HG02884 (cell line): ENCODE results near the gene AKAP12.
"Not testable (repeated sequence)": the region's sequence is repeated elsewhere in the genome, so short reads cannot be mapped to it uniquely, and the experiment has no call there.

Source experiments
- ATAC-seq: cut with Tn5 transposase; IDR thresholded peaks from one replicate; pipeline ENCODE4 v1.9.1; 2021; ENCODE audit warnings: mild to moderate bottlenecking, moderate library complexity; ENCODE audit not compliant: unreplicated experiment

The AKAP12 gene

DNA sequence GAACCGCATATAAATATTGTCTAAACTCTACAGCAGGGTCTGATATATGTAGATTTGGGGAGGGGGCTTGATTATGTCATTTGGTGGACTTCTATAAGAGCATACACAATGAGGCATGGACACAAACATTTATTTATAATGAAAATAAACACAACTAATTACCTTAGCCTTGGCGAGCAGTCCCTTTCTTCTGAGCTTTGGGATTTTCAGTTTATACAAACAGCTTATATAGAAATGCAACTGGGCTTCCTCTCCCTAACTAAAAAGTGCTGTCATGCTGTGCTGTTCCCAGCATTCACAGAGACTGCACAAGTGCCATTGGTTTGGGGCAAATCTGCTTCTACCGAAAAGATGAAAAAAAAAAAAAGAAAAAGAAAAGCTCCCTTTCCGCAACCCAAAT, 69.9 kb downstream of the AKAP12 start:
- no peak for ATAC-seq

- ATAC-seq, result no peak
Measured at GRCh38 chr6:151310279-151310678, 70.5 kb downstream of the AKAP12 start.

- ATAC-seq, result no peak
Measured at GRCh38 chr6:151310852-151311767, 71.3 kb downstream of the AKAP12 start.

DNA sequence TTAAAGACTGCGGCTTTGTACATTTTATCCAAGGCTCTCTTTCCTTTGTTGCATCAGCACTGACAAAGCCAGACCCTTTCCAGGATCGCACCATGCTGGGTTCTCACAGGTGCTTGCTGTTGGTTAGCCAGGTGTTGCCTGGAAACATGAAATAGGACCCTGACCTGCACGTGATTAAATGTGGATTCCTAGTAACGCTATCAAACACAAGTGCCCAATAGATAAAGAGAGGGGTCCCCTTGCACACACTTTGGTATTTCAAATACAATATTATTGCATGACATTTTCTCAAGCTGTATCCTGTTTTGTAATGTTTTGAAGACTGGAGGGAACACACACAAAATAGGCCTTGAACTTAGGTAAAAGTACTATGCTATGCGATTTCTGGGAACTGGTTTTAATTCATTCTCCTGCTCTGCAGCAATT, 73.3 kb downstream of the AKAP12 start:
- no peak for ATAC-seq

DNA sequence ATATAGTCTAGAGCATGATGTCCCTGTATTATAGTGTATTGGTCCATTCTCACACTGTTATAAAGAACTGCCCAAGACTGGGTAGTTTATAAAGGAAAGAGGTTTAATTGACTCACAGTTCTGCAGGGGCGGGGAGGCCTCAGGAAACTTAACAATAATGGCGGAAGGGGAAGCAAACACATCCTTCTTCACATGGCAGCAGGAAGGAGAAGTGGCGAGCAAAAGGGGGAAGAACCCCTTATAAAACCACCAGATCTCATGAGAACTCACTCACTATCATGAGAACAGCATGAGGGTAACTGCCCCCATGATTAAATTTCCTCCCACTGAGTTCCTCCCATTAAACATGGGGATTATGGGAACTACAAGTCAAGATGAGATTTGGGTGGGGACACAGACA, 75.9 kb downstream of the AKAP12 start:
- not testable (repeated sequence) for ATAC-seq

DNA sequence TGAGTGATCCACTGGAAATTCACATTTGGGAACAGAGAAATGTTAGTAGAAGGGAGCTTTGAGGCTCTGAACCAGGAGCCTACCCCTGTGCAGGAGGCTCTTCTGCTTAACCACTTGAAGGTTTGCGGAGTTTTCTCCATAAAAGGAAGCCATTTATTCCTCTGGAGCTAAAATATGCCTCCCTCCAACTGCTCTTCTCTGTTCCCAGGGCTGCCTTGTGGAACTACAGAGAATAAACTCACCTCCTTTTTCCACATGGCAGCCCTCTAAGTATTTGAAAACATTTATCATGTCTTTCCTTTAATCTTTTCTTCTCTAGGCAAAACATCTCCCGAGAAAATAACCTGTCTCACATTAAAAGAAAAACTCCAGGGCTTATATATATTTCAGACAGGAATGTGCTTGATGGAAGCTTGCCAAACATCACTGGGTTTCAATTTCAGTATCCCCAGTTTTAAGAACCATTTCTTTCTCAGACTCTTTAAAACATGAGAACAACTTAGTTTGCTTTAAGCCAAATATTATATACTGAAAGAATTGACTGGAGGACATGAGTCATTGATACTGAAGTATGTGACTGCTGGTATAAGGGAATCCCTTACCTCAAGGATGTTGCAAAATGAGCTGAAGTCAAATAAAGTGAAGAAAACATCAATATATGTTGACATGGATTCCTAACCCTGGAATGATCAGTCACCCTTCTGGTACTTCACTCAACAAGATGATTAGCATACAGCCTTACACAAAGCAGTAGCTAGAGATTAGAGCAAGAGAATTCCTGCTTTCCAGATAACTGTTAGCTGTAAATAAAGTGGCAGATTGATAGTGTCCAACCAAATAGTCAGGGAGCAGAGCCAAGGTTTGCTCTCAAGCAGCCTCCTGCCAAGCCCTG, 77.6 kb downstream of the AKAP12 start:
- no peak for ATAC-seq

- no peak for ATAC-seq
Measured at GRCh38 chr6:151317995-151318365, 78.2 kb downstream of the AKAP12 start.

GRCh38 chr6:151320140-151320539, 80.4 kb downstream of the AKAP12 start:
- no peak for ATAC-seq

- no peak for ATAC-seq
Measured at GRCh38 chr6:151321438-151321837, 81.7 kb downstream of the AKAP12 start.

DNA sequence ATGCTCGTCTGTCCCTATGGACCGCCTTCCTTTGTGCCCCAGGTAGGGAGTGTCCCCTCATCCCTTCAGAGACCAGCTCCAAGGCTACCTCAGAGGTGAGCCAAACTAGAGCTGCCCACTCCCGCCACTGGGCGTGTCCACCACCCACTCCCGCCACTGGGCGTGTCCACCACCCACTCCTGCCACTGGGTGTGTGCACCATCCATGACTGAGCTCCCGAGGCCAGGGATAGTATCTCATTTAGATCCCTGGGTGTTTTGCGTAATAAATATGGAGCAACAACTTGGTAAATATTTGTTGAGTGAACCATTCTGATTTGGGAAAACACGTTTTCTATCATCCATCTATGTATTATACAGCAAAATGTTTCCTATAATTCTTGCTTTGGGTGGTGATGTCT, 82.8 kb downstream of the AKAP12 start:
- ATAC-seq, result no peak

- ATAC-seq, result peak; percentile 59
Measured at GRCh38 chr6:151323791-151324487, 84.2 kb downstream of the AKAP12 start.

DNA sequence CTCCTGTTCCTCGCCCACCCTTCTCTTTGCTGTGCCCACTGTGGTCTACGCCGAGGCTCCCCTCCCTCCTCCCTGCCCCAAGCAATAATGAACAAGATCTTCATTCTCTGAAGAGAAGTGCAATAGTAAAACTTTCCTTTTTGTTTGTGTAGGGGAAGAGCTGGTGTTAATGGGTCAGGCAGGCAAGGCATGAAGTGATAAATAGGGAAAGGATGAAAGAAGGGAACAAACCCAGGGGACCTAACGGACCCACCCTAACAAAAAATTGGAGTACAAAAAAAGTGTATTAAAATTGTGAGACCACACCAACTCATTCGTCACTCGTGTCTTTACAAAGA, 84.7 kb downstream of the AKAP12 start:
- ATAC-seq, result peak; percentile 14

- no peak for ATAC-seq
Measured at GRCh38 chr6:151325075-151326050, 85.6 kb downstream of the AKAP12 start.

- no peak for ATAC-seq
Measured at GRCh38 chr6:151326116-151326825, 86.5 kb downstream of the AKAP12 start.

DNA sequence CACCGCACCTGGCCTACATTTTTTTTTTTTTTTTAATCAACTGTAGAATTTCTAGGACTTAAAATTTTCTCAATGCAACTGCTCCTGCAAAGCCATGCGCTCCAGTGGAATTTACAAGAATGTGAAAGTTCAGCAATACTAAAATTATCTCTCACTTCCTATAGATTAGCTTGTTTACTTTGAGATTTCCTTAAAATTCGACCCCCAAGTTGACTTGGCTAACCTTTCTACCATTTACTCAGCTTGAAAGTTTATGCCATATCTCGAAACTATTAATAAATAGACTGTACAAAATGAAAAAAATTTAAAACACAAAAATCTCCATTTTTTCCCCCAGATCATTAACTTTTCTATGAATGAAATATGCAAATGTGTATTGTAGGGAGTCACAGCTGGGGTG, 87.3 kb downstream of the AKAP12 start:
- no peak for ATAC-seq

GRCh38 chr6:151330130-151330696, 90.4 kb downstream of the AKAP12 start:
- no peak for ATAC-seq

DNA sequence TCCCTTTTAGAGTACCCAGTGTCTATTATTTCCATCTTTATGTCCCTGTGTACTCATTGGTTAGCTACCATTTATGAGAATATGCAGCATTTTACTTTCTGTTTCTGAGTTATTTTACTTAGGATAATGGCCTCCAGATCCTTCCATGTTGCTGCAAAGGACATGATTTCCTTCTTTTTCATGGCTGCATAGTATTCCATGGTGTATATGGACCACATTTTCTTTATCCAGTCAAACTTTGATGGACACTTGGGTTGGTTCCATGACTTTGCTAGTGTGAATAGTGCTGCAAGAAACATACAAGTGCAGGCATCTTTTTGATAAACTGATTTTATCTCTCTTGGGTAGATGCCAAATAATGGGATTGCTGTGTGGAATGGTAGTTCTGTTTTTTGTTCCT, 96.2 kb downstream of the AKAP12 start:
- ATAC-seq, result no peak

DNA sequence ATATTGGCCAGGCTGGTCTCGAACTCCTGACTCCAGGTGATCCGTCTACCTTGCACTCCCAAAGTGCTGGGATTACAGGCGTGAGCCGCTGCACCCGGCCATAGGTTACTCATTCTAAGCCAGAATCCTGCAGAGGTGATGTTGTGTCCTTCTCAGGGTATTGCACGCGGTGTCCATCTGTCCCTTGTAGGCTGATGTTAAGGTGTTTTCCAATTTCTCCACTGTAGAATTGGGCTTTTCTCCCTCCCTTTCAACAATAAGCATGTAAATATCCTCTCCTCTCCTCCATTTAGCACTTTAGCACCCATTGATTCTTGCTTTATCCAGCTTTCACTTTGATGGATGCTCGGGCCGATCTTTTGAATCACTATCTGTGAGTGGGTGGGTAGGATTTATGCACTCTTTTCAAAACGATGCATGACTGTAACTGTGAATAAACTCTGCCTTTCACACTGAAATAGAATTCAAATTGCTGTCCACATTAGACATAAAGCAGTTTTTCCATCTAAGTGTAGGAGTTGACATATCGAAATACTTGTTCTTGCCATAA, 99.0 kb downstream of the AKAP12 start:
- no peak for ATAC-seq

DNA sequence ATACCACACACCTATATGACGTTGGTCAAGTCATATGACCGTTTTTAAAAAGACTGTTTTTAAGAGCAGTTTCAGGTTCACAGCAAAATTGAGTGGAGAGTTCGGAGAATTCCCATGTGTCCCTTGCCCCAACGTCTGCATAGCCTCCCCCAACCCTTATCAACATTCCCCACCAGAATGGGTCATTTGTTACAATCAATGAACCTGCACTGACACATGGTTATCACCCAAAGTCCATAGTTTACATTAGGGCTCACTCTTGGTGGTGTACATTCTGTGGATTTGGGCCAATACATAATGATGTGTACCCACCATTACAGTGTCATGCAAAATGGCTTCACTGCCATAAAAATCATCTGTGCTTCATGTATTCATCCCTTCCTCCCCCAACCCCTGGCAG, 99.6 kb downstream of the AKAP12 start:
- ATAC-seq, result no peak
